Glomerular visceral epithelial cell (primary cell): ENCODE data around the gene GPR21.

Experiments
- DNase-seq: peaks from one replicate; pipeline ENCODE4 v3.0.0-alpha.2; 2016; ENCODE audit errors: extremely low spot score

GPR21 gene

GRCh38 chr9:123033352-123033751 lies at the start of gene GPR21:
GPR21 (plus strand) TSS chr9:123033667; CDS start chr9:123034567, 900 bp downstream.
- no peak for DNase-seq

DNA sequence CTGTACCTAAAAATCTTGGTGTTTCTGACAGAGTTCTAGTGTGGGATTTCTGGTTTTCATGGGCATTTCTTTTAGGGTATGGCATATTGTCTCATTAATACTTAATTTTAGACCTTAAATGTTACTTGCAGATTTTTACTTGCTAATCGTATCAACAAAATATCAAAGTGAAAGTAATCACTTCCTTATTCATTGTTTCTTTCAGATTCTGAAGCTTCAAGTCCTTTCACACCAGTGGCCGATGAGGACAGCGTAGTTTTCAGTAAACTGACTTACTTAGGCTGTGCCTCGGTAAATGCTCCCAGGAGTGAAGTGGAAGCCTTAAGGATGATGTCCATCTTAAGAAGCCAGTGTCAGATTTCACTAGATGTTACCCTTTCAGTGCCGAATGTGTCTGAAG lies 47.5 kb upstream of the GPR21 start:
- DNase-seq, result no peak

GRCh38 chr9:122988141-122988540 lies 45.3 kb upstream of the GPR21 start:
- no peak for DNase-seq

DNA sequence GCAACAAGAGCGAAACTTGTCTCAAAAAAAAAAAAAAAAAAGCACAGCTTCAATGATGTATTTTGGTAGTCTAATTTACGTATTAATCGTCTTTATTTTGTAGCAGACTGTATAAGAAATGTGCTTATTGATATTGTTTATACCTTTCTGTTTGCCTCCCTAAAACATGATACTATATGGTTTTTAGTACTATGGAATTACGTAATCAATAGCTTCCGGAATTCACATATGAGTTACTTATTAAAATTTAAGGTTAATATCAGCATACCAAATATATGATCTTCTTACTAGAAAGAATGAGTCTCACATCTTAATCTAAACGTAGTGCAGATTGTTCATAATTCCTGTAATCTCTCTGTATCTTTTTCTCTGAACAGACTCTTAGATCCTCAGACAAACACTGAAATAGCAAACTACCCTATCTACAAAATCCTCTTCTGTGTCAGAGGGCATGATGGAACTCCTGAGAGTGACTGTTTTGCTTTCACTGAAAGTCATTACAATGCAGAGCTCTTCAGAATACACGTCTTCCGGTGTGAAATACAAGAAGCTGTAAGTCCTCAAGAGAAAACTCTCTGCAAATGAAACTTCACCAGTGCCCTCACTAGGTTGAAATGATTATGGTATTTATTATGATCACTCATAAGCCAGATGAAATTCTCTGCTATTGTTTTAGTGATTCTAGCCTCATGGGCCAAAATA lies 44.4 kb upstream of the GPR21 start:
- DNase-seq, result no peak

DNA sequence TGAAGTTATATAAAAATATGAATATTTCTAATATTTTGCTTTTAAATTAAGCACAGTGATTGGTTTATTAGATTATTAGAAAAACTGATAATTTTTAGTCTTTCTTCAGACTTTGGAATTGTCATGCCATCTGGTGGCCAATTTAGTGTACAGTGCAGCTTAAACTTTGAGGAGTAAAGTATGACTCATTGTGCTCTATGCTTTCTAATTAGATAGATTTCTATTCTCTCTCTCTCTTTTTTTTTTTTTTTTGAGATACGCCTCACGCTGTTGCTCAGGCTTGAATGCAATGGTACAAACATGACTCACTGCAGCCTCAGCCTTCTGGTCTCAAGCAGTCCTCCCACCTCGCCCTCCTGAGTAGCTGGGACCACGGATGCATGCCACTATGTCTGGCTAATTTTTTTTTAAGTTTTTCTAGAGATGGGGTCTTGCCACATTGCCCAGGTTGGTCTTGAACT lies 42.1 kb upstream of the GPR21 start:
- peak; percentile 68 for DNase-seq

GRCh38 chr9:122996586-122996985 lies 36.9 kb upstream of the GPR21 start:
- DNase-seq, result no peak

- DNase-seq, result no peak
These were observed 35.0 kb upstream of the GPR21 start for GRCh38 chr9:122998448-122998847.

DNA sequence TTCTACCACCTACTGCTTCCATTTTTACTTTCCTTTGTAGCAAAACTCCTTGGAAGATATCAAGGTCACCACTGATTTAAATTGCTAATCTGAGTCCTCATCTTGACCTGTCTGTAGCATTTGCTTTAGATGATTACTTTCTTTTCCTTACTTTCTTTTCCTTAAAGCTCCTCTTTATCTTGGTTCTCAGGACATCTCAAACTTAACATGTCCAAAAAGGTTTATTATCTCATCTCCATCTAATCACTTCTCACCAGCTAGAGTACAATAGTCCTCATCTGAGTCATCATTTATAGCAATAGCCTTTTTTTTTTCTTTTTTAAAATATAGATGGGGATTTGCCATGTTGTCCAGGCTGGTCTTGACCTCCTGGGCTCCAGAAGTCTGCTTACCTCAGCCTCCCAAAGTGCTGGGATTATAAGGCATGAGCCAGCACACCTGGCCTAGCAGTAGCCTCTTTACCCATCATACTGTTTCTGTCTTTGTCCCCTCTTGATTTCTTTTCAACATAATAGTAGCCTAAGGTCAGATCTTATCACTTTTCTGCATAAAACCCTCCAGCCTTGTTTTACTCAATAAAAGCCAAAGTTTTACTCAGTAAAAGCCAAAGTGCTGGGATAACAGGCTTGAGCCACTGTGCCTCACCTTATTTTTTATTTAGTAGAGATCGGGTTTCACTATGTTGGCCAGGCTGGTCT lies 32.9 kb upstream of the GPR21 start:
- no peak for DNase-seq

DNA sequence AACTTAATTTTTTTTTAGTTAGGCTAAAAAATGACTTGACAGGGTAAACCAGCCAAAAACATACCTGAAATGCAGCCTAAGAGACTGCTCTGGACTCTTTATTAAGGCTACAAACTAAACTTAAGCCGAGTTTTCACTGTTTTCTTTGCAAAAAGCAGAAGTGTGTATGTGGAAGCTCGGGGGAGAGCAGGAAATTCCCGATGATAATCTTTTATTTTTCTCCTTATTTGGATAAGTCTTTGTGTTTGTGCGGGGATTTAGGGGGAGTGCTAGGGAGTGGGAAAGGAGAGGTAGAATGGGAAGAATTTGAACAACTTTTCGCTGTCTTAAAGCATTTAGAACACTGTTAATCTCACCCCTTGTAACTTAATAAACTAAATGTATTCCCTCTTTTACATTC lies 30.7 kb upstream of the GPR21 start:
- no peak for DNase-seq

GRCh38 chr9:123003466-123003865 lies 30.0 kb upstream of the GPR21 start:
- no peak for DNase-seq

DNA sequence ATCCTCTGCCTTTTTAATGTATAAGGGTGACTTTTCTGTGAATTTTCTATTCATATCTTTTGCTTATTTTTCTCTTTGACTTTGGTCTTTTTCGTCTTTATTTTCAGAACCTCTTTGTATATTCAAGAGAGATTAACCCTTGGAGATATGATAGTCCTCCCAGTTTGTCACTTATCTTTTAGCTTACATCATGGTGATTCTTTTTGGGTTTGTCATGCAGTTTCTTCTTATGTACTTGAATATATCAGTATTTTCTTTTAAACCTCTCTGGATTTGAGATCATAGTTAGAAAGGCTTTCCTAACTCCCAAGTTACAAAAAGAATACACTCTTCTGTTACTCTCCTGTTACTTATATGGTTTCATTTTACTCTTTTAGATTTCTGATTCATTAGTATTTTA lies 27.5 kb upstream of the GPR21 start:
- DNase-seq, result no peak

DNA sequence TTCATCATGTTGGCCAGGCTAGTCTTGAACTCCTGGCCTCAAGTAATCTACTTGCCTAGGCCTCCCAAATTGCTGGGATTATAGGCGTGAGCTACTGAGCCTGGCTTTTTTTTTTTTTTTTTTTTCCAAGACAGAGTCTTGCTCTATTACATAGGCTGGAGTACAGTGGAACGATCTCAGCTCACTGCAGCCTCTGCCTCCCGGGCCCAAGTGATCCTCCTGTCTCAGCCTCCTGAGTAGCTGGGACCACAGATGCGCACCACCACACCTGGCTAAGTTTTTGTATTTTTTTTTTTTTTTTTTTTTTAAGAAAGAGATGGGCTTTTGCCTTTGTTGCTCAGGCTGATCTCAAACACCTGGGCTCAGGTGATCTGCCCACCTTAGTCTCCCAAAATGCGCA lies 26.2 kb upstream of the GPR21 start:
- no peak for DNase-seq

DNA sequence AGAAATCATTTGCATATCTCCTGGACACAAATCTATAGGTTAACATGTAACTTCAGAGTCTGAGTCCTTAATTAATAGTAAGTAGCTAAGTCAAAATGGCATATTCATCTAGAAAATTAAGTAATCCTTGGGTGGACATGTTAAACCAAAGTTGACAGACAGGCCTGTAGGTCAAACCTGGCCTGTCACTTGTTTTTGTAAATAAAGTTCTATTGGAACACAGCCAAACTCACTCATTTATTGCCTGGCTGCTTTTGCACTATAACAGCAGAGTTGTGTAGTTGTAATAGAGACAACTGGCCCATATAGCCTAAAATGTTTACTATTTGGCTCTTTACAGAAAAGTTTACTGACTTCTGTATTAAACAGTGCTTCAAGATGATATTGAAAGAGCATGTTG lies 24.6 kb upstream of the GPR21 start:
- DNase-seq, result no peak

DNA sequence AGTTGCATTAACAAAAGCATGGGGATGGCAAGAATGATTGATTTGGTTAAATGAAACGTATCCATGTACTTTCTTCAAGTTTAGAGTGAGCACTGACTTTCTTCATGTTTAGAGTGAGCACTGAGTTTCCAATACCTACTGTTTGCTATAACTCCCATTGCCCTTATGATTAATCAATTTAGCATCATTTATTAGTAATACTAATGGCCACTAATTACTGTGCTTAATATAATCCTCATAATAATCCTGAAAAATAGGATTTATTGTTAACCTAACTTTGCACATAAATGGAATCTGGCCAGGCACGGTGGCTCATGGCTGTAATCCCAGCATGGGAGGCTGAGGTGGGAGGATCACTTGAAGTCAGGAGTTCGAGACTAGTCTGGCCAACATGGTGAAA lies 22.1 kb upstream of the GPR21 start:
- DNase-seq, result no peak

DNA sequence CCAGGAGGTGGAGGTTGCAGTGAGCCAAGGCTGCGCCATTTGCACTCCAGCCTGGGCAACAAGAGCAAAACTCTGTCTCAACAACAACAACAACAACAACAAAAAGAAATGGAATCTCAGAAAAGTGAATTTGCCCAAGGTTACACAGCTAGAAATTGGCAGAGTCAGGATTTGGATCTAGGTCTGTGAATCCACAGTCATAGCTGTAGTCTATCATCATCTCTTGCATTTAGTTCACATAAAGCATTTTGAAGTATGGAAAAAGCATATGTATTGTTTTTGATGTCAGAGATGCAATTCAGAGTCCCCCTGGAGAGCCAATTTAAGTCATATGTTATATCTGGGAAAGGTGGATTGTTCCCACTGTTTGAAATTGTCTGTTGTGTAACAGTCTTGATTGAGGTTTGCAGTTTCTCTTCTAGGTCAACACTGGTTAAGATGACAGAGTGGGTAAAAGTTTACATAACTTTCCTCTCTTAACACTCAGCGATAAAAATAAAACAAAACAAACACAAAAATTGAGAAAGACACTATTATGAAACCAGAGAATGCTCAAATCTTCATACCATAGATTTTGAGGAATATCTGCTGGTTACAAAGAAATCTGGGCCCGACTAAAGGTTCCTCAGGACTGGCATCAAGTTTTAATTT lies 21.5 kb upstream of the GPR21 start:
- DNase-seq, result no peak

DNA sequence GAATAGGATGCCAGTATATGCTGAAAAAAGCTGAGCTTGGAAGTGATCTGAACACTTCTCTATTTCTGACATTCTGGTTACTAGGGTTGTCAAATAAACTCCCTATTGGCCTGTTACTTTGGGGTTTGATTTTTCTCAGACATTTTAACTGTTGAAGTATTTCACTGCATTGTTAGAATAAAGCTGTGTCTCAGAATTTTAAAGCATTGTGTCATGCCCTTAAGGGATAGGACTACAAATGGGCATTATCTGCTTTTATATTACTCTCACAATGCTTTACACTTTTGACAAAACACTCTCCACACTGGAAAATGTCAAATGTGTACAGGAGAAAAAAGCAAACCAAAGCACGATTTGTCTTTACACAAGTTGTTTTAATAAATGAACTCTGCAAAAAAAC lies 16.8 kb upstream of the GPR21 start:
- DNase-seq, result no peak

- DNase-seq, result no peak
These were observed 12.7 kb upstream of the GPR21 start for GRCh38 chr9:123020796-123021195.

GRCh38 chr9:123026425-123026824 lies 7.0 kb upstream of the GPR21 start:
- DNase-seq, result no peak

DNA sequence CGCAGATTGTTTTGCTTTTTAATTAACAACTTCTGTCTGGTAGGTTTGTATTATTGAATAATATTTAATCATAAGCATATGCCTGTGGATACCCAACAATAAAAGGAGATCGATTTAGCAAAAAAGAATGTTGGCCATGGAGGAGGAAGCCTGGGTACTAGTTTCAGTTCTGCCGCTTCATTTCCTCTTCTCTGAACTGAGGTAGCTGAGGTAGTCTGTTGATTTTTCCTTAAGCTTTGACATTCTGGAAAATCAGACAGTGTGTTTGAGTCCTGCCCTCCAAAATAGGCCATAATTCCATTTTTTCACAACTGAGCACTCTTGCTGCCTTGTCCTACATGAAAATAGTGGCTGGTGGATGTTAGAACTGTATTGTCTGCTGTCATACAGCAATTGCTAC lies 6.0 kb upstream of the GPR21 start:
- no peak for DNase-seq

- no peak for DNase-seq
These were observed 5.3 kb upstream of the GPR21 start for GRCh38 chr9:123028136-123028535.

DNA sequence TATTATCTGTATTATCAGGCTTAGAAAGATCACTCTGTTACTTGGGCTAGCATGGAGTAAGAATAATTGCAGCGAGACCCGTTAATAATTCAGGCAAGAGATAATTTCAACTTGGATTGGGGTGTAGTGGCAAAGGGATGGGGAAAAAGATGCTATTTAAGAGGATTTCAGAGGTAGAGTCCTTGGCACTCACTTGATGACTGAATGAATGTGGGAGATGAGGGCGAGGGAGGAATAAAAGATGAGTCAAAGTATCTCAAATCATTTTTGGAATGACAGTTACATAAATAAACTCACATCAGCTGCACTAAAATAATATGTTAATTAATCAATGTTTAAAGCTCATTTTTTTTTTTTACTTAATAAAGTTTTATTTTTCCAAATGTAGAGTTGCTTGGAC lies 4.5 kb upstream of the GPR21 start:
- no peak for DNase-seq

DNA sequence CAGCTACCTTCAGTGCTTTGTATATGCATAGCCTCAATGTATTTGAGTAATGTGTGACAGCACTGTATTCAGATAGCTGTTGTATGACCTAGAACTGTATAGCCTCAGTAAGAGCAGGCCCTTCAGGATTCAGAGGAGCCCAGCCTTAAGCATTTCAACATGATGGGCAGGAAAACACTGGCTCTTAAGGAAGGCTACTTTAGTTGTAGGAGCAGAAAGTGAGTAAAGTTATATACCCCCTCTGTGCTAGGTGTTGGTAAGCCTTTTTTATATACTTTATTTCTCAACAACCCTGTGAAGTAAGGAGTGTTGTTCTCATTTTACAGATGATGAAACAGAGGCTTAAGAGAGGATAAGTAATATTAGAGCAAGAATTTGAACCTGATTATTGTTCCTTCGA lies 1.5 kb upstream of the GPR21 start:
- DNase-seq, result no peak
